Measurements from ENCODE around the gene INPP4B.
"Not testable (repeated sequence)": the region's sequence is repeated elsewhere in the genome, so short reads cannot be mapped to it uniquely, and the experiment has no call there.

Gene INPP4B

GRCh38 chr4:142663828-142664227, 182.3 kb downstream of the INPP4B start:
- no peak for DNase-seq

- no peak for DNase-seq
Measured at GRCh38 chr4:142660728-142661127, 185.4 kb downstream of the INPP4B start.

GRCh38 chr4:142656178-142656577, 189.9 kb downstream of the INPP4B start:
- DNase-seq: no peak

GRCh38 chr4:142648378-142648777, 197.7 kb downstream of the INPP4B start:
- DNase-seq: no peak

GRCh38 chr4:142645475-142646108, 200.5 kb downstream of the INPP4B start:
- DNase-seq: no peak

GRCh38 chr4:142644628-142645027, 201.5 kb downstream of the INPP4B start:
- not testable (repeated sequence) for DNase-seq

- no peak for DNase-seq
Measured at GRCh38 chr4:142637614-142638013, 208.5 kb downstream of the INPP4B start.

- DNase-seq: no peak
Measured at GRCh38 chr4:142631836-142632235, 214.3 kb downstream of the INPP4B start.

GRCh38 chr4:142615324-142615665, 230.8 kb downstream of the INPP4B start:
- DNase-seq: no peak

- DNase-seq: no peak
Measured at GRCh38 chr4:142614621-142615323, 231.3 kb downstream of the INPP4B start.

GRCh38 chr4:142607976-142608375, 238.1 kb downstream of the INPP4B start:
- no peak for DNase-seq

- no peak for DNase-seq
Measured at GRCh38 chr4:142600952-142601351, 245.1 kb downstream of the INPP4B start.

GRCh38 chr4:142598132-142598531, 248.0 kb downstream of the INPP4B start:
- no peak for DNase-seq

GRCh38 chr4:142596595-142596994, 249.5 kb downstream of the INPP4B start:
- DNase-seq: no peak

- DNase-seq: no peak
Measured at GRCh38 chr4:142596121-142596520, 250.0 kb downstream of the INPP4B start.

GRCh38 chr4:142595222-142595871, 250.8 kb downstream of the INPP4B start:
- no peak for DNase-seq

GRCh38 chr4:142585411-142585810, 260.7 kb downstream of the INPP4B start:
- DNase-seq: no peak

GRCh38 chr4:142583708-142584107, 262.4 kb downstream of the INPP4B start:
- DNase-seq: no peak

GRCh38 chr4:142582340-142582739, 263.8 kb downstream of the INPP4B start:
- no peak for DNase-seq

- DNase-seq: no peak
Measured at GRCh38 chr4:142581881-142582280, 264.2 kb downstream of the INPP4B start.

- DNase-seq: no peak
Measured at GRCh38 chr4:142579443-142579842, 266.7 kb downstream of the INPP4B start.

GRCh38 chr4:142574306-142574705, 271.8 kb downstream of the INPP4B start:
- no peak for DNase-seq

- DNase-seq: no peak
Measured at GRCh38 chr4:142572071-142572470, 274.0 kb downstream of the INPP4B start.
